HG03159 (cell line): ENCODE measurements around the gene OXSR1.
"Not testable (repeated sequence)": the region's sequence is repeated elsewhere in the genome, so short reads cannot be mapped to it uniquely, and the experiment has no call there.

Experiments
- ATAC-seq: cut with Tn5 transposase; IDR thresholded peaks from one replicate; pipeline ENCODE4 v1.9.1; 2021; ENCODE audit warnings: mild to moderate bottlenecking, moderate library complexity; ENCODE audit not compliant: unreplicated experiment

The OXSR1 gene

DNA sequence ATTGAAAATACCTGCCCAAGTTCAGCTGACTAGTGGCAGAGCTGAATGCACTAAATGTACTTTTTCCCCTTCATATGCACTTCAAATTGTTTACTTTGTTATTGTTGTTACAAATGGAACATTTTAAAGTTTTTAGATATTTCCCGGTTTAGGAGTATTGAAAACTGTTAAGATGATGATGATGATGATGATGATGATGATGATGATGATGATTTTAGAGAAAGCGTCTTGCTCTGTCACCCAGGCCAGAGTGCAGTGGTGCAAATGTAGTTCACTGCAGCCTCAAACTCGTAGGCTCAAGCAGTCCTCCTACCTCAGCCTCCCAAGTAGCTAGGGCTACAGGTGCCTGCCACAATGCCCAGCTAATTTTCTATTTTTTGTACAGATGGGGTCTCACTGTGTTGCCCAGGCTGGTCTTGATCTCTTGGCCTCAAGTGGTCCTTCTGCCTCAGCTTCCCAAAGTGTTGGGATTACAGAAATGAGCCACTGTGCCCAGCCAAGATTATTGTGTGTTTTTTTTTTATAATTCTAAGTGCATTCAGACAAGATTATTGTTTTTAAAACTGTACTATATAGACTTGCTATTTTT is 54.4 kb downstream of the OXSR1 start:
- no peak for ATAC-seq

GRCh38 chr3:38221005-38221404 is 55.7 kb downstream of the OXSR1 start:
- ATAC-seq: no peak

DNA sequence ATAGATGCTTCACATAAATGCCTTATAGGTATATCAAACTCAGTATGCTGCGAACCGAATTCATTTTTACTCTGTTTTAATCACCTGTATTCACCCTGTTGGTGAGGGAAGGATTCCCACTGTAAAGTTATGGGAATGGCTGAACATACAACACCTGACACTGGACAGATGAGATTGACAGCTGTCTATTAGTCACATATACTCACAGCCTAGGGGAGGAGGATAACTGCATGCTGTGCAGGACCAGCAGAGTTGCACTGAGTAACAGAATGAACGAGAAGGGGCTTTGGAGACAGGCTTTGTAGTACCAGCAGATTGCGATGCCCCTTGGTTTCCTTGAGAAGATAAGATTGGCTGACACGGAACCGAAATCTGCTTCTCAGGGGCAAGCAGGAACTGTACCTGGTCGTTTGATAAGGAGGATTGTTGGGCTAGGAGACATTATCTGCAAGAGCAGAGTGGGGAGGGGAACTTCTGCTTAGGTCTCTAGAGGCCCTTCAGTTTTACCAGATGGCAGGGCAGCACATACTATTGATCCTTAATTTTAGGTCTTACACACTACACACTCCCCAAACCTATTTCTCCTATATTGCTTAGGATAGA is 56.8 kb downstream of the OXSR1 start:
- ATAC-seq: no peak

- ATAC-seq: no peak
Measured at GRCh38 chr3:38224357-38224756, 59.0 kb downstream of the OXSR1 start.

- no peak for ATAC-seq
Measured at GRCh38 chr3:38226273-38226672, 60.9 kb downstream of the OXSR1 start.

- no peak for ATAC-seq
Measured at GRCh38 chr3:38227989-38228388, 62.7 kb downstream of the OXSR1 start.

- ATAC-seq: no peak
Measured at GRCh38 chr3:38229036-38229435, 63.7 kb downstream of the OXSR1 start.

DNA sequence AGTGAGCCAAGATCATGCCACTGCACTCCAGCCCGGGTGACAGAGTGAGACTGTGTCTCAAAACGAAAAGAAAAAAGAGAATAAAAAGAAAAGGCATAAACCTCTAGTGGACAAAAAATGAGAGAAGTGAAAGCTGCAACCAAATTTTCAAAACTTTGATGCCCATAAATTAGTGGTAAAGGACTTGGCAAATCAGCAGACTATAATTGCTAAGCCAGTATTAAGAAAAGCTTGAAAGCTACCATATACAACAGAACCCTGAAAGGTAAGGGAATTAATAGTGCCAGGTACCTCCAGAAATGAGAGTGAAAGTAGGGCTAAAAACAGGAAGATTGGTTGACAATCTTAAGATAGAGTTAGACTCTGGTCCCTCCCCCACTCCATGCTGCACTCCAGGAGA is 67.4 kb downstream of the OXSR1 start:
- no peak for ATAC-seq

- ATAC-seq: no peak
Measured at GRCh38 chr3:38235466-38235865, 70.1 kb downstream of the OXSR1 start.

- ATAC-seq: no peak
Measured at GRCh38 chr3:38238416-38239008, 73.2 kb downstream of the OXSR1 start.

GRCh38 chr3:38242812-38243211 is 77.5 kb downstream of the OXSR1 start:
- ATAC-seq: not testable (repeated sequence)

DNA sequence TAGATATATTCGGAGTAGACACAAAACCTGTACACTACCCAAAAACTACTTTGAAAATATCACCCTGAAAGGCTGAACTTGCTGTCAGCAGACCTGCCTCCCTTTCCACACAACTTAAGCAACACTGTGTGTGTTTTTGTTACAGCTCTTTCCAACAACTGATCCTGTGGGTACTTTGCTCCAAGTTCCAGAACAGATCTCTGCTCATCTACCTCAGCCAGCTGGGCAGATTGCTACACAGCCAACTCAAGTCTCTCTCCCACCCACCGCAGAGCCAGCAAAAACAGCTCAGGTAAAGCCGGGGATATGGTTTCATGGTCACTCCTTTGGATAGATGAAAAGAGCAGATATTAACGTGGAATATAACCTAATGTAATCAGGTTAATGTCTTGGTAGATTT is 80.6 kb downstream of the OXSR1 start:
- no peak for ATAC-seq

DNA sequence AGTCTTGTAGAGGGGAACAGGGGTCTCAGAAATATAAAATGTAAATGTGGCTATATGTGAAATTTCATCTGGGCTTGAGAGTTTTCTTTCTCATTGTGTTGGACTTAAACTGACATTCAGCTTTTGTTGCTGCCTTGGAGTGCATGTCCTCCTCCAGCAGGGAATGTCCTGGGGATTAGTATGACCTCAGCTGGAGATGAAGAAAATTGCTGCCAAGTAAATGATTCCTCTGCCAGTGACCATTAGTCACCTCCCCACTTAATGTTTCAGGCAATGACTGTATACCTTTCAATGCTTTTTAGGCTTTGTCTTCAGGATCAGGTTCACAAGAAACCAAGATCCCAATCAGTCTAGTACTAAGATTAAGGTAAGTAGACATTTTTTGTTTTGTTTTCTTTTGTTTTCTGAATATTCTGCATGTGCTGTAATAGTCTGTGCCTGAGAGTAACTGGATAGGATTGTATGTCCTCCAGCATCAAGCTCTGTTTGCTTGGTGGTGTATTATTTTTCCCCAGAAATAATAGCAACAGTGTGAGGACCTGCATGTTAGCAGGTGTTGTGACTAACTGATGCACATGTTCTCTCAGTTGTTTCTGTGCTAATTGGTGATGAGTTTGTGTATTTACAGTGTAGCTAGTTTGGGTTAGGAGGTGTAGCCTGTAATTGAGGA is 82.2 kb downstream of the OXSR1 start:
- ATAC-seq: no peak

GRCh38 chr3:38250198-38250597 is 84.9 kb downstream of the OXSR1 start:
- ATAC-seq: no peak

- ATAC-seq: no peak
Measured at GRCh38 chr3:38251197-38251596, 85.9 kb downstream of the OXSR1 start.

- no peak for ATAC-seq
Measured at GRCh38 chr3:38253704-38254103, 88.4 kb downstream of the OXSR1 start.

DNA sequence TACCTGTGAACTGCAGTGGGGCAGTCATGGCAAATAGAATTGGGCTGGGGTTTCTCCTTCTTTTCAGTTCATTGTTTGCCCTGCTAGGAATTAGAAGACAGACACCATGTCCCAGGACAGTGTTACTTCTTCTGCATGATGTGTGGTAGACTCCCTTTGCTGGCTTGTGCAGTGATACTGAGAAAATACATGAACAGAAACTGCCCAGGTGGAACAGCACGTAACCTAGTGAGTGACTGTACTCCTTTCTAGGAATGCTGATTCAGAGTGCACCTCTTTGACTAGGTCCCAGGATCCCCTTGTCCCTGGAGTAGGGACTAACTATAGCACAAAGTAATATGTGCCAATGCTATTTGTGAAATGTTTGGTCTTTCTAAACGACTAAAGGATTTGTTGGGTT is 89.5 kb downstream of the OXSR1 start:
- ATAC-seq: no peak

GRCh38 chr3:38255627-38256026 is 90.3 kb downstream of the OXSR1 start:
- no peak for ATAC-seq

GRCh38 chr3:38257583-38257982 is 92.2 kb downstream of the OXSR1 start:
- no peak for ATAC-seq

GRCh38 chr3:38260474-38260873 is 95.1 kb downstream of the OXSR1 start:
- ATAC-seq: no peak

DNA sequence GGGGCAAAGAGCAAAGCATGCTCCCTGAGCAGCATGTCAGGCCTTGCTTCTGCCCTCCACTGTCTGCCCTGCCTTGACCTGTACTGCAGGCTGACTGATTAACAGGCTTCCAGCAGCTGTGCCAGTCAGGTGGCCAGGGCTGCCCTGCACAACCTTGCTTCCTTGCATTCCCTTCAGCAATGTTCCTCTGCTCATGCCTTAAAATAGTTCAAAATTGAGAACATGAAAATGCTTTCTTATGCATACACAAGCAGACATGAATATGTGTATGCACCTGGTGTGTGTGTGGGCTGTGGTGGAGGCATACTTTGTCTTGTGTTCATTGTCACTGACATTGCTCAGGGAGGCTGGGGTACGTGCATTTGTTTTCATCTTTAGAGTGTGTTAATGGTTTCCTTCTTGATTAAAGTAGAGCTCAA is 99.0 kb downstream of the OXSR1 start:
- no peak for ATAC-seq

- ATAC-seq: no peak
Measured at GRCh38 chr3:38264779-38265178, 99.4 kb downstream of the OXSR1 start.
